Muscle of leg (tissue), 11 donors: ENCODE results near the gene SLC15A3. TPM values are rescaled to one million over a fixed set of nuclear protein-coding genes. Genes with fewer than 3 reads are reported as not detected.

Experiments
- DNase-seq: peaks from one replicate; pipeline ENCODE4 v3.0.0; 2013
- H3K27ac ChIP-seq: one replicate; pipeline ENCODE4 v1.5.1; 2013; ENCODE audit warnings: mild to moderate bottlenecking, low read length, control low read depth
- H3K27me3 ChIP-seq: one replicate; pipeline ENCODE4 v1.6.1; 2013; ENCODE audit warnings: low read length; ENCODE audit not compliant: control insufficient read depth, insufficient read depth
- H3K36me3 ChIP-seq: one replicate; pipeline ENCODE4 v1.6.1; 2013; ENCODE audit warnings: low read length; ENCODE audit not compliant: control insufficient read depth, insufficient read depth
- H3K4me1 ChIP-seq: one replicate; pipeline ENCODE4 v1.6.1; 2013; ENCODE audit warnings: low read length; ENCODE audit not compliant: control insufficient read depth, insufficient read depth
- H3K4me3 ChIP-seq: one replicate; pipeline ENCODE4 v1.5.1; 2013; ENCODE audit warnings: low read length, control low read depth
- H3K9me3 ChIP-seq: replicated peaks from 2 replicates; pipeline ENCODE4 v1.6.1; 2013; ENCODE audit warnings: low read depth, low read length; ENCODE audit not compliant: control insufficient read depth
- WGBS: methylation state at CpG from one replicate; pipeline ENCODE4 v1.1.5; 2013; ENCODE audit warnings: missing lambda C conversion rate; ENCODE audit not compliant: insufficient coverage; 5-methylcytosine and 5-hydroxymethylcytosine counted together
- polyA plus RNA-seq, 8 donors: library from polyadenylated mRNA; unstranded; fragments of 120-200 nt; gene quantifications; one replicate each; pipeline versions ENCODE4 v1.2.1 to v1.2.3, GENCODE V29; 2013; ENCODE audit warnings: inconsistent platforms in 1 of 8, low replicate concordance in 1 of 8; ENCODE audit not compliant: insufficient read length in 8 of 8, insufficient read depth in 1 of 8
- total RNA-seq: library from RNA; stranded (reverse); fragments of 120-200 nt; gene quantifications from one replicate; pipeline ENCODE4 v1.2.4, GENCODE V29; 2013

SLC15A3 gene
- total and polyA plus RNA-seq, 9 donors: 12.3 to 26.9 (median 22.2) TPM

DNA sequence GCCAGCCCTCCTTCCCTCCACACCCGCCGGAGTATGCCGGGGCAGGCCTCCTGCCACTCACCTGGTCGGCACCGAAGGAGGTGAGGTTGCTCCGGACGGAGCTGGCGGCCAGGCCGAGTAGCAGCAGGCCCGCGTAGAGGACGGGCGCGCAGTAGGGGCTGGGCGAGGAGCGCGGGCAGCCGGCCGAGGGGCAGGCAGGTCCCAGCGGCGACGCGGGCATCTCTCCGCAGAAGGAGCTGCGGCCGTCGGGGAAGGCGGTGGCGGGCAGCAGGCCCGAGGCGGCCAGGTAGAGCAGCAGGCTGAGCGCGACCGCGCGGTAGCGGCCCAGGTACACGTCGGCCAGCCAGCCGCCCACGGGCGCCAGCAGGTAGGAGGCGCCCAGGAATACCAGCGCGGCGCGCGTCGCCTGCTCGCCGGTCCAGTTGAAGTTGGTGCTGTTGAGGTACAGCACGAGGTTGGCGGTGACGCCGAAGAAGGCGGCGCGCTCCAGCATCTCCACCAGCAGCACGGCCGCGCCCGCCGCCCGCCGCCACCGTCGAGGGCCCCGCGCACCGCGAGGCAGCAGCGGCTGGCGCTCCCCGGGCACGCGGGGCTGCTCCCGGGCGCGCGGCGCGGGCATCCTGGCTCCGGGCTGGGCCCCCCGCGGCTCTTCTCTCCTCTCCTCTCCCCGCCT lies 907 bp downstream of the SLC15A3 start:
- Histone ChIP-seq H3K4me1 (peaks cover 42% of the 10 kb centered on the region), H3K27ac (peak overlapping the region; percentile 10), H3K4me3 (peak overlapping the region; percentile 42), H3K27me3 (peaks cover 10% of the 10 kb centered on the region), H3K36me3 (peaks cover 4% of the 10 kb centered on the region), H3K9me3 (no peaks in the 10 kb centered on the region)
- WGBS: 8% methylated on average over 82 of the region's 86 CpGs
- peak; percentile 51 for DNase-seq

GRCh38 chr11:60950024-60950423 lies 2.0 kb downstream of the SLC15A3 start:
- Histone ChIP-seq H3K4me3 (peak overlapping the region; percentile 42), H3K36me3 (peaks cover 4% of the 10 kb centered on the region), H3K9me3 (no peaks in the 10 kb centered on the region), H3K27ac (no peak overlapping the region), H3K4me1 (peaks cover 42% of the 10 kb centered on the region), H3K27me3 (peaks cover 10% of the 10 kb centered on the region)
- WGBS: 50% methylated on average over 2 of the region's 6 CpGs
- no peak for DNase-seq

GRCh38 chr11:60948250-60948649 lies 3.7 kb downstream of the SLC15A3 start:
- H3K4me3 ChIP-seq: no peak overlapping the region
- WGBS: 79% methylated on average over 2 of the region's 5 CpGs
- H3K27me3 ChIP-seq: peaks cover 10% of the 10 kb centered on the region
- H3K4me1 ChIP-seq: peaks cover 39% of the 10 kb centered on the region
- H3K9me3 ChIP-seq: no peaks in the 10 kb centered on the region
- H3K36me3 ChIP-seq: peaks cover 8% of the 10 kb centered on the region
- H3K27ac ChIP-seq: peak overlapping the region; percentile 38
- DNase-seq: no peak

DNA sequence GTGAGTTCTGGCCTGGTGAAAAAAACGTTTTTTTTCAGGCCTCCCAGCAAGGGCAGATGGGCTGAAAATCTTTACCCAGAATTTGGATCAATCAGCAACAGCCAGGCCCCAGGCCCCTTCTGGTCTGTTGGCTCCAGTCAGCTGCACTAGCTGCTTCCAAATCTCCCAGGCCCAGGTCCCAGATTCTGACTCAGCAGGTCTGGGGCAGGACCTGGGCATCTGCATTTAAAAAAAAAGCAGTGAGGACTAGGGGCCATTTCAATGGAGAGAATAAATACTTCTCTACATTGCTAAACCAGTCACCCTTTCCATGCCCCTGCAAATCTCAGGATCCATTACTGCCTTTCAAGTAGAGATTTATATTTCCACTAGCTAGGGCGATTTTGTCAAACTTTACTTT lies 4.3 kb downstream of the SLC15A3 start:
- peak overlapping the region; percentile 62 for H3K27ac ChIP-seq
- peak; percentile 41 for DNase-seq
- peaks cover 40% of the 10 kb centered on the region for H3K4me1 ChIP-seq
- peaks cover 8% of the 10 kb centered on the region for H3K36me3 ChIP-seq
- H3K4me3 ChIP-seq: no peak overlapping the region
- peaks cover 10% of the 10 kb centered on the region for H3K27me3 ChIP-seq
- whole genome bisulfite sequencing: 0% methylated on average over 1 of the region's 2 CpGs
- H3K9me3 ChIP-seq: no peaks in the 10 kb centered on the region

- H3K4me1 ChIP-seq: peaks cover 32% of the 10 kb centered on the region
- WGBS: 49% methylated on average over 3 of the region's 15 CpGs
- H3K9me3 ChIP-seq: no peaks in the 10 kb centered on the region
- DNase-seq: peak; percentile 55
- peaks cover 10% of the 10 kb centered on the region for H3K36me3 ChIP-seq
- no peak overlapping the region for H3K4me3 ChIP-seq
- peaks cover 8% of the 10 kb centered on the region for H3K27me3 ChIP-seq
- H3K27ac ChIP-seq: no peak overlapping the region
Measured at GRCh38 chr11:60946601-60947264, 5.2 kb downstream of the SLC15A3 start.

DNA sequence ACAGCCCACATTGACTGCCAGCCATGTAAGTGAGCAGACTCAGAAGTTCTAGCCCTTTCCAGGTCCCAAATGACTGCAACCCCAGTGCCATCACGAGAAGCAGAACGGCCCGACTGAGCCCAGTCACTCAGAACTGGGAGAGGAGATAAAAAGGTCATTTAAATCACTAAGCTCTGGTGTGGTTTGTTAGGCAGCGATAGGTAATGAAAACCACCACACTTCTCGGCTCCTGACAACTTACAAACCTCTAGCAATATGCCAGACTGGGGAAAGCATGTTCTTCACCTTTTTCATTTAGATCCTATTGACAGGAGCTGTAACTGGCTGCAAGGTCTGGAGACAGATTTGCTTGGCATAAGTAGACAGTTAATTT lies 6.7 kb downstream of the SLC15A3 start:
- Histone ChIP-seq H3K36me3 (peaks cover 14% of the 10 kb centered on the region), H3K4me3 (no peak overlapping the region)

DNA sequence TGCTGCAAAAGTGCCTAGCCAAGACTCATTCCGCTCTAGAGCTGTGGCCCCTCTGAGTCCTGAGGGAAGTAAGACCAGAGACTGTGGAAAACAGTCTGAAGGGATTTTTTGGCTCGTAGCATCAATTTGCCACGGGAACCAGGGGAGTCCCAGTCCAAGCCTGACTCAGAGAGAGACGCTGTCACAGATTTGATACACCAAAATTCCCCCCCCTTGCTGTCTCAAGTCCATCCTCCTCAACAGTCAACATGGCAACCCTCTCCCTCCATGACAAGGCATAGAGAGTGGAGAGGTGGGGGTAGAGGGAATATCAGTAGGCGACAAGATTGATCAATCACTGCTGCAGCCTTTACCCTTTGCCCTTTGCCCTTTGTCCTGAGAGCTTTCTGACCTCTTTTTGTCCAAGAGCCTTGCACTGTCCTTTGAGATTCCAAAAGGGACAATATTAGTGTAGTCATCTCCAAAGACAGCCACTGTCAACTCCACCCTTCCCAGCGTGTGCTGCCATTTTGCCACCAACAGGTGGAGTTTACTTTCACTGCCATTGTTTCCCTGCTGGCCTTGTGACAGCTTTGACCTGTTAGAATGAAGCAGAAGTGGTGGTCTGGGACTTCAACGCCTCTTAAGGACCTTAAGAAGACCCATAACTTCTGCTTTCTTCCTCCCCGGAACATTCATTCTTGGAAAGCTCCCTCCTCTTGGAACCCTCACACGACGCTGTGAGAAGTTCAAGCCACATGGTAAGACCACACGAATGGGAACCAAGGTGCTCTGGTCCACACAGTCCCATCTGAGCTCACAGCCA lies 7.3 kb downstream of the SLC15A3 start:
- H3K36me3 ChIP-seq: peaks cover 16% of the 10 kb centered on the region
- H3K27me3 ChIP-seq: peaks cover 2% of the 10 kb centered on the region
- no peak overlapping the region for H3K27ac ChIP-seq
- H3K4me3 ChIP-seq: no peak overlapping the region
- DNase-seq: no peak
- 73% methylated on average over 7 of the region's 11 CpGs for WGBS
- no peaks in the 10 kb centered on the region for H3K9me3 ChIP-seq
- H3K4me1 ChIP-seq: peaks cover 19% of the 10 kb centered on the region

More for the DNA sequence above, 6.7 kb downstream of the SLC15A3 start:
- Histone ChIP-seq H3K27ac (no peak overlapping the region), H3K27me3 (peaks cover 2% of the 10 kb centered on the region), H3K9me3 (no peaks in the 10 kb centered on the region), H3K4me1 (peaks cover 22% of the 10 kb centered on the region)
- no peak for DNase-seq
- 85% methylated on average over 4 of the region's 5 CpGs for WGBS

- WGBS: 20% methylated on average over 2 of the region's 9 CpGs
- DNase-seq: no peak
- no peak overlapping the region for H3K27ac ChIP-seq
- no peaks in the 10 kb centered on the region for H3K9me3 ChIP-seq
- H3K36me3 ChIP-seq: peaks cover 22% of the 10 kb centered on the region
- no peak overlapping the region for H3K4me3 ChIP-seq
- peaks cover 2% of the 10 kb centered on the region for H3K27me3 ChIP-seq
- H3K4me1 ChIP-seq: peaks cover 14% of the 10 kb centered on the region
Measured at GRCh38 chr11:60942970-60943565, 8.9 kb downstream of the SLC15A3 start.

- Histone ChIP-seq H3K27ac (no peak overlapping the region), H3K9me3 (no peaks in the 10 kb centered on the region), H3K4me1 (peaks cover 9% of the 10 kb centered on the region), H3K36me3 (peaks cover 27% of the 10 kb centered on the region), H3K4me3 (no peak overlapping the region), H3K27me3 (peaks cover 2% of the 10 kb centered on the region)
- no peak for DNase-seq
- 78% methylated on average over 3 of the region's 4 CpGs for WGBS
Measured at GRCh38 chr11:60942219-60942618, 9.8 kb downstream of the SLC15A3 start.
